NT2/D1 (cell line): ENCODE results near the gene PTDSS2.

Experiments used
- SUZ12 ChIP-seq: IDR thresholded peaks from 2 replicates; pipeline ENCODE4 v1.6.1; 2011; ENCODE audit not compliant: insufficient read length, insufficient read depth; ENCODE audit errors: extremely low read depth
- YY1 ChIP-seq: IDR thresholded peaks from 2 replicates; pipeline ENCODE4 v1.6.1; 2011; ENCODE audit not compliant: insufficient read length, insufficient read depth

- no peak for TF ChIP-seq YY1
- TF ChIP-seq SUZ12, result no peak
Measured at GRCh38 chr11:508956-509355, 58.9 kb downstream of the PTDSS2 start.
